Left ventricle myocardium inferior (tissue), 1 donor: ENCODE measurements around the gene RERE. TPM values are rescaled to one million over a fixed set of nuclear protein-coding genes. Genes with fewer than 3 reads are reported as not detected.

ENCODE experiments used
- DNase-seq: peaks from one replicate; pipeline ENCODE4 v3.0.0-alpha.2; 2020
- H3K27ac ChIP-seq: fragments of 200-600 bp; replicated peaks from 2 replicates; pipeline ENCODE4 v1.8.0; 2021
- H3K27me3 ChIP-seq: fragments of 200-600 bp; 2 replicates; pipeline ENCODE4 v1.8.0; 2021; ENCODE audit warnings: low read depth
- H3K36me3 ChIP-seq: fragments of 200-600 bp; 2 replicates; pipeline ENCODE4 v1.8.0; 2021
- H3K4me1 ChIP-seq: fragments of 200-600 bp; 2 replicates; pipeline ENCODE4 v1.8.0; 2021
- H3K4me3 ChIP-seq: fragments of 200-600 bp; 2 replicates; pipeline ENCODE4 v1.8.0; 2021; ENCODE audit warnings: mild to moderate bottlenecking, moderate library complexity
- H3K9me3 ChIP-seq: fragments of 200-600 bp; replicated peaks from 2 replicates; pipeline ENCODE4 v1.8.0; 2021
- intact Hi-C: fragments of 100-400 bp; cut with micrococcal nuclease; formaldehyde crosslinking; loops from one replicate; pipeline ENCODE4 v1.11.0; 2022
- total RNA-seq: library from RNA; stranded (reverse); fragmentation: NEBNext Ultra II Directional; extraction: Animal tissue kit (Norgen Biotek cat#: 25700); gene quantifications from one replicate; pipeline ENCODE4 v1.2.1, GENCODE V29; 2021
- TF ChIP-seq, protein P1 (sequence below): fragments of 200-600 bp; IDR thresholded peaks from 2 replicates; pipeline ENCODE4 v1.8.0; 2021; ENCODE audit warnings: antibody characterized with exemption, mild to moderate bottlenecking, borderline replicate concordance
- donor health status: DM: no; HTN: yes; CAD: no; lungs with severe emphysema.

RERE gene
- total RNA-seq, 1 donor from 2014 or later: 141 TPM

- TF ChIP-seq, protein P1, sequence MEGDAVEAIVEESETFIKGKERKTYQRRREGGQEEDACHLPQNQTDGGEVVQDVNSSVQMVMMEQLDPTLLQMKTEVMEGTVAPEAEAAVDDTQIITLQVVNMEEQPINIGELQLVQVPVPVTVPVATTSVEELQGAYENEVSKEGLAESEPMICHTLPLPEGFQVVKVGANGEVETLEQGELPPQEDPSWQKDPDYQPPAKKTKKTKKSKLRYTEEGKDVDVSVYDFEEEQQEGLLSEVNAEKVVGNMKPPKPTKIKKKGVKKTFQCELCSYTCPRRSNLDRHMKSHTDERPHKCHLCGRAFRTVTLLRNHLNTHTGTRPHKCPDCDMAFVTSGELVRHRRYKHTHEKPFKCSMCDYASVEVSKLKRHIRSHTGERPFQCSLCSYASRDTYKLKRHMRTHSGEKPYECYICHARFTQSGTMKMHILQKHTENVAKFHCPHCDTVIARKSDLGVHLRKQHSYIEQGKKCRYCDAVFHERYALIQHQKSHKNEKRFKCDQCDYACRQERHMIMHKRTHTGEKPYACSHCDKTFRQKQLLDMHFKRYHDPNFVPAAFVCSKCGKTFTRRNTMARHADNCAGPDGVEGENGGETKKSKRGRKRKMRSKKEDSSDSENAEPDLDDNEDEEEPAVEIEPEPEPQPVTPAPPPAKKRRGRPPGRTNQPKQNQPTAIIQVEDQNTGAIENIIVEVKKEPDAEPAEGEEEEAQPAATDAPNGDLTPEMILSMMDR: no peak
- peaks cover 51% of the 10 kb centered on the region for H3K4me1 ChIP-seq
- peaks cover 7% of the 10 kb centered on the region for H3K36me3 ChIP-seq
- DNase-seq: no peak
- intact Hi-C loops: no loop called here
- no peaks in the 10 kb centered on the region for H3K27me3 ChIP-seq
- no peak overlapping the region for H3K4me3 ChIP-seq
- peak overlapping the region; percentile 64 for H3K27ac ChIP-seq
- H3K9me3 ChIP-seq: no peaks in the 10 kb centered on the region
Observed at GRCh38 chr1:8517661-8518489, 299.6 kb downstream of the RERE start.

DNA sequence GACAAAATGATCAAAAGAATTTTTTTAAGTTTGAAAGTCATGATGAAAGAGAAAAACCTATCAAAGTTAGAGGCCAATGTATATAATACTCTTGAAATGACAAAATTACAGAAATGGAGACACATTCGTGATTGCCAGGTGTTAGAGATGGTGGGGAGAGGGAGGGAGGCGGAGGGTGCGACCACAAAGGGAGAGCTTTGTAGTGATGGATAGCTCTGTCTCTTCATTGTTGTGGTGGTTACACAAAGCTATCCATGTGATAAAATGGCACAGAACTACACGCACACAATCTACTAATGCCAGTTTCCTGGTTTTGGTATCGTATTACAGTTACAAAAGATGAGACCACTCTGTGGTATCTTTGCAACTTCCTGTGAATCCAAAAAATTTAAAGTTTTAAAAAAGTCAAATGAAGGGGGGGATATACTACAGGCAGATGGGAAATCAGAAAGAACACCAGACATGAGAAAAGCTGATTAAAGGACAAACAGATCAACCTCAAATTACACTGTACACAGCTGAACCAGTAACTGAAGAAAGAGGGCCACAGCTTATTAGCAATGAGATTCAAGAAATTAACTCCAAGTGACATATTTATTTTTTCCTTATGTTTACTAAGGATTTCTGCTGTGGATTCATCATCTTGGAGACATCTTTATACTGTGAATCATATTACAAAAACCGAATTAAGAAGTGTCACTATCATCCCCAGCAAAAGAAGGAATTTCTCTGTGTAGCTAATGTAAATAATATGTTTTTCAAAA, 300.5 kb downstream of the RERE start:
- Histone ChIP-seq H3K4me1 (peaks cover 46% of the 10 kb centered on the region), H3K9me3 (no peaks in the 10 kb centered on the region), H3K4me3 (no peak overlapping the region), H3K36me3 (no peaks in the 10 kb centered on the region), H3K27me3 (no peaks in the 10 kb centered on the region), H3K27ac (peak overlapping the region; percentile 64)
- TF ChIP-seq, protein P1: no peak
- no peak for DNase-seq
- intact Hi-C loops: no loop called here

GRCh38 chr1:8516278-8516777, 301.1 kb downstream of the RERE start:
- TF ChIP-seq, protein P1: no peak
- intact Hi-C loops: no loop called here

DNA sequence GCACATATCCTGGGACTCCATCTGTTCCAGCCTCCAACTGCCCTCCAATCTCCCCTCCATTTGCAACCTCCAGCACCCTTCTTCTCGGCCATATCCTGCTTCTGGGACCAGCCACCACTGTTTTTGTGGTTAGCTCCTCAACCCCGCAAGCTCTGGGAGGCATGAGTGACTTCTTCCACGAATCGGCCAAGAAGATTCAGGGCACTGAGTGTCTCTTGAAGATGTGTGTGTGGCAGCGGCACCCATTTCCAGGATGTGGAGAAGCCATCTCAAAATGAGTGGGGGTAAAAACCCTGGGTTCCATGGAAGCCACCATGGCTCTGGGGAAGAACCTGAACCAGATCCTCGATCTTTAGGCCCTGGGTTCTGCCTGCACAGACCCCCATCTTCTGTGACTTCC, 304.9 kb downstream of the RERE start:
- TF ChIP-seq, protein P1: no peak
- Histone ChIP-seq H3K4me1 (peaks cover 39% of the 10 kb centered on the region), H3K27ac (no peak overlapping the region), H3K36me3 (peaks cover 5% of the 10 kb centered on the region), H3K27me3 (no peaks in the 10 kb centered on the region), H3K4me3 (no peak overlapping the region), H3K9me3 (no peaks in the 10 kb centered on the region)
- intact Hi-C loops: no loop called here
- no peak for DNase-seq

More at GRCh38 chr1:8516278-8516777, 301.1 kb downstream of the RERE start:
- Histone ChIP-seq H3K27ac (peak overlapping the region; percentile 64), H3K4me3 (no peak overlapping the region), H3K27me3 (no peaks in the 10 kb centered on the region), H3K9me3 (no peaks in the 10 kb centered on the region), H3K36me3 (no peaks in the 10 kb centered on the region), H3K4me1 (peaks cover 45% of the 10 kb centered on the region)
- no peak for DNase-seq

GRCh38 chr1:8510041-8510823, 307.2 kb downstream of the RERE start:
- DNase-seq: no peak

More at GRCh38 chr1:8510041-8510823, 307.2 kb downstream of the RERE start:
- Histone ChIP-seq H3K36me3 (peaks cover 5% of the 10 kb centered on the region), H3K4me3 (peak overlapping the region; percentile 16), H3K27me3 (no peaks in the 10 kb centered on the region), H3K4me1 (peaks cover 34% of the 10 kb centered on the region), H3K9me3 (no peaks in the 10 kb centered on the region), H3K27ac (peak overlapping the region; percentile 62)
- intact Hi-C loops: no loop called here
- TF ChIP-seq, protein P1: no peak
